ENCODE results near the gene ATXN2L. TPM values are rescaled to one million over a fixed set of nuclear protein-coding genes. Genes with fewer than 3 reads are reported as not detected.
"Not testable (repeated sequence)": the region's sequence is repeated elsewhere in the genome, so short reads cannot be mapped to it uniquely, and the experiment has no call there.

Gene ATXN2L
- total and polyA plus RNA-seq, 2 experiments from 2014 or later, result 81.2 to 116 TPM

DNA sequence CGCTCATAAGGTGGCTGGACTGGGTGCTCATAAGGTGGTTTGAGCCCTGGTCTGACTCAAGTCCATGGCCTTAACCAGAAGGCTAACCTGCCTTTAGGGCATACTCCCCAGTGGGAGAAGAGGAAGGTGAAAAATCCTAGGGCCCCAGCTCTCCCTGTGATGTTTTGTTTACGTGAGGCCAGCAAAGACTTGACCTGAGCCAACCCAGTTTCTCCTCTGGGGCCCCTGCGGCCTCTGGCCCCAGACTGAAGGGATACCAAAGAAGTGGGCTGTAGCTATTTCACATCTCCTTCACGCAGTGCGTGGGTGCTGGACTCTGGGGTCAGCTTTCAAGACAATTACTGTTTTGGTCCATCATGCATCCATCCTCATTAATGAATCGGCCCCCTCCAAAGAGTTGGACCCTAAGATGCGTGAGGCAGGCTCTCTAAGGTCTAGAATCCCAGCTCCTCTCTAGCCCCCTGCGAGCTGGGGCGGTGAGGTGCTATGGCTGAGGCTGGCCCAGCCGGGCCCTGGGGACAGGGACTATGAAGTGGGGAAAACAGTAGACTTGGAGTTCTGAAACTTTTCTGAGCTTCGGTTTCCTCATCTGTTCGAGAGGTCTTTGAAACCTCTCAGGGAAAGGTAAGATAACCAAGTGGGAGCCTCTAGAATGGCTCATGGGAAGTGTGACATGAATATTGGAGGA, 42.3 kb downstream of the ATXN2L start:
- Histone ChIP-seq H3K4me1 (ENCODE audit: low read depth) (no peaks in the 10 kb centered on the region), H3K4me3 (peak overlapping the region; percentile 61), H3K27ac (no peak overlapping the region), H3K9me3 (ENCODE audit: low read depth) (no peaks in the 10 kb centered on the region), H3K27me3 (no peaks in the 10 kb centered on the region), H3K36me3 (peaks cover 29% of the 10 kb centered on the region)
- TF ChIP-seq, protein P1, sequence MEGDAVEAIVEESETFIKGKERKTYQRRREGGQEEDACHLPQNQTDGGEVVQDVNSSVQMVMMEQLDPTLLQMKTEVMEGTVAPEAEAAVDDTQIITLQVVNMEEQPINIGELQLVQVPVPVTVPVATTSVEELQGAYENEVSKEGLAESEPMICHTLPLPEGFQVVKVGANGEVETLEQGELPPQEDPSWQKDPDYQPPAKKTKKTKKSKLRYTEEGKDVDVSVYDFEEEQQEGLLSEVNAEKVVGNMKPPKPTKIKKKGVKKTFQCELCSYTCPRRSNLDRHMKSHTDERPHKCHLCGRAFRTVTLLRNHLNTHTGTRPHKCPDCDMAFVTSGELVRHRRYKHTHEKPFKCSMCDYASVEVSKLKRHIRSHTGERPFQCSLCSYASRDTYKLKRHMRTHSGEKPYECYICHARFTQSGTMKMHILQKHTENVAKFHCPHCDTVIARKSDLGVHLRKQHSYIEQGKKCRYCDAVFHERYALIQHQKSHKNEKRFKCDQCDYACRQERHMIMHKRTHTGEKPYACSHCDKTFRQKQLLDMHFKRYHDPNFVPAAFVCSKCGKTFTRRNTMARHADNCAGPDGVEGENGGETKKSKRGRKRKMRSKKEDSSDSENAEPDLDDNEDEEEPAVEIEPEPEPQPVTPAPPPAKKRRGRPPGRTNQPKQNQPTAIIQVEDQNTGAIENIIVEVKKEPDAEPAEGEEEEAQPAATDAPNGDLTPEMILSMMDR (IDR thresholded peaks at IDR 0.05; ENCODE audit: low read depth, low read length), result no peak
- no peak for DNase-seq (ENCODE audit: low read depth in 1 of 2, low spot score in 1 of 2)

DNA sequence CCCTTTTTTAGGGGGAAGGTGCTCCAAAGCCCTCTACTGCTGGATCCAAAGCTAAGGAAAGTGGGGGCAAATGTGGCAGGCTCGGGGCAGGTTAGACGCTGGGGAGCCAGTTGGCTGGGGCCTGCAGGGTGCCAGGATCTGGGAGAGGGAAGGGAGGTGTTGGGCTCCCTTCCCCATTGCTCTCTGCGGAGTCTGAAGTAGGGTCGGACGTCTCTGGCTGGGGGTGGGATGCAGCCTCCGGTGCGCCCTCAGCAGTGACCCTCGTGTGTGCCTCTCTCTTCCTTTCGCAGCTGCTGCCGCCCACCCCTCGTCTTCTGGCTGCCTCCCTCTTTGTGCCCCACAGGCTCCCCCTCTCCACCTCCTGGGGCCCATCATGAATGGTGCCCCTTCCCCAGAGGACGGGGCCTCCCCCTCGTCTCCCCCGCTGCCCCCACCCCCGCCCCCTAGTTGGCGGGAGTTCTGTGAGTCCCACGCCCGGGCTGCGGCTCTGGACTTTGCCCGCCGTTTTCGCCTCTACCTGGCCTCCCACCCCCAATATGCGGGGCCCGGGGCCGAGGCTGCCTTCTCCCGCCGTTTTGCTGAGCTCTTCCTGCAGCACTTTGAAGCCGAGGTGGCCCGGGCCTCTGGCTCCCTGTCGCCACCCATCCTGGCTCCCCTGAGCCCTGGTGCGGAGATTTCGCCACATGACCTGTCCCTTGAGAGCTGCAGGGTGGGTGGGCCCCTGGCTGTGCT, 43.1 kb downstream of the ATXN2L start:
- TF ChIP-seq, protein P1 (IDR thresholded peaks at IDR 0.05; ENCODE audit: low read depth, low read length), result no peak

DNA sequence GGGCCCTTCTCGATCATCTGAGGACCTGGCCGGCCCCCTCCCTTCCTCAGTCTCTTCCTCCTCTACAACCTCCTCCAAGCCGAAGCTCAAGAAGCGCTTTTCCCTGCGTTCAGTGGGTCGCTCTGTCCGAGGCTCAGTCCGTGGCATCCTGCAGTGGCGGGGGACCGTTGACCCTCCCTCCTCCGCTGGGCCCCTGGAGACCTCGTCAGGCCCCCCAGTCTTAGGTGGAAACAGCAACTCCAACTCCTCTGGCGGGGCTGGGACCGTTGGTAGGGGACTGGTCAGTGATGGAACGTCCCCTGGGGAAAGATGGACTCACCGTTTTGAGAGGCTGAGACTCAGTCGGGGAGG, 43.6 kb downstream of the ATXN2L start:
- Histone ChIP-seq H3K27ac (no peak overlapping the region), H3K4me3 (no peak overlapping the region), H3K4me1 (ENCODE audit: low read depth) (no peaks in the 10 kb centered on the region), H3K27me3 (no peaks in the 10 kb centered on the region), H3K36me3 (peaks cover 32% of the 10 kb centered on the region), H3K9me3 (ENCODE audit: low read depth) (no peaks in the 10 kb centered on the region)
- TF ChIP-seq, protein P1 (IDR thresholded peaks at IDR 0.05; ENCODE audit: low read depth, low read length), result no peak
- DNase-seq (ENCODE audit: low read depth in 1 of 2, low spot score in 1 of 2), result no peak

More for the DNA sequence above, 43.1 kb downstream of the ATXN2L start:
- no peak for DNase-seq (ENCODE audit: low read depth in 1 of 2, low spot score in 1 of 2)
- Histone ChIP-seq H3K27me3 (no peaks in the 10 kb centered on the region), H3K27ac (no peak overlapping the region), H3K9me3 (ENCODE audit: low read depth) (no peaks in the 10 kb centered on the region), H3K4me3 (no peak overlapping the region), H3K36me3 (peaks cover 30% of the 10 kb centered on the region), H3K4me1 (ENCODE audit: low read depth) (no peaks in the 10 kb centered on the region)

DNA sequence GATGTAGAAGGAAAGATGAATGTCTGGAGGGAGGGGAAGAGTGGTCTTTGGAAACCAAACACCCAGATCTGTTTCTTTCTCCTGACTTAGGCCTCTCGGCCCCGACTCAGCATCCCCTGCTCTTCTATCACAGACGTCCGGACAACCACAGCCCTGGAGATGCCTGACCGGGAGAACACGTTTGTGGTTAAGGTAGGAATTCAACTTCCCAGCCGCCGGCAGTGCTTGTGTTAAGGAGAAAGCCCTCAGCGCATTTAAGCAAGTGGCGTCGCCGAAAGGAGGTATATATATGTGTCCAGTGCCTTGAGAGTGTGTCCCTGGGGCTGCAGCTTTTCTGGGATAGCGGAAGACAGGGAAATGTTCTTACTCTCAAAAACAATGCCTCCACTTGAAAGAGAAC, 44.4 kb downstream of the ATXN2L start:
- H3K36me3 ChIP-seq, result peaks cover 33% of the 10 kb centered on the region
- DNase-seq (ENCODE audit: low read depth in 1 of 2, low spot score in 1 of 2), result no peak
- H3K27ac ChIP-seq, result no peak overlapping the region
- TF ChIP-seq, protein P1 (IDR thresholded peaks at IDR 0.05; ENCODE audit: low read depth, low read length), result no peak
- H3K27me3 ChIP-seq, result no peaks in the 10 kb centered on the region
- no peak overlapping the region for H3K4me3 ChIP-seq
- no peaks in the 10 kb centered on the region for H3K4me1 ChIP-seq (ENCODE audit: low read depth)
- no peaks in the 10 kb centered on the region for H3K9me3 ChIP-seq (ENCODE audit: low read depth)

DNA sequence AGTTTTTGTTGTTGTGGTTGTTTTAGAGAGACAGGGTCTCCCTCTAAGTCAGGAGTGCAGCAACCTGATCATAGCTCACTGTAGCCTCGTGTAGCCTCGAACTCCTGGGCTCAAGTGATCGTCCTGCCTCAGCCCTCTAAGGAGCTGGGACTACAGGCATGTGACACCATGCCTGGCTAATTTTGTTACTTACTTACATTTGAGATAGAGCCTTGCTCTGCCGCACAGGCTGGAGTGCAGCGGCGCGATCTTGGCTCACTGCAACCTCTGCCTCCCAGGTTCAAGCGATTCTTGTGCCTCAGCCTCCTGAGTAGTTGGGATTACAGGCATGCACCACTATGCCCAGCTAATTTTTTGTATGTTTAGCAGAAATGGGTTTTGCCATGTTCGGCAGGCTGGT, 44.8 kb downstream of the ATXN2L start:
- not testable (repeated sequence) for H3K4me1 ChIP-seq (ENCODE audit: low read depth); H3K9me3 ChIP-seq (ENCODE audit: low read depth); H3K4me3 ChIP-seq; H3K27ac ChIP-seq; H3K27me3 ChIP-seq; DNase-seq (ENCODE audit: low read depth in 1 of 2, low spot score in 1 of 2)
- H3K36me3 ChIP-seq, result peaks cover 33% of the 10 kb centered on the region

DNA sequence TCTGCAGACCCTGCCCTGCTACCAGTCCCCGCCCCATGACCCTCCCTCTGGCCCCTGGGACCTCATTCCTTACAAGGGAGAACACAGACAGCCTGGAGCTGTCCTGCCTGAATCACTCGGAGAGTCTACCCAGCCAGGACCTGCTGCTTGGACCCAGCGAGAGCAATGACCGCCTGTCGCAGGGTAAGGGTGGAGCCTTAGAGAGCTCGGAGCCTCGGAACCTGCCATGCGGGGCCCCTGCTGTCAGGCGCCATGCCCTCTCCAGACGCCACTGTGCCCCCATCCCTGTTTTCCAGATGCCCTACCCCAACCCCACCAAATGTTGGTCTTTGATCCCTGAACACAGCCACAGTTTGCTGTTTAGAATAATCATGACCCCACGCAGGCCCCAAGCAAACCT, 46.4 kb downstream of the ATXN2L start:
- TF ChIP-seq, protein P1 (IDR thresholded peaks at IDR 0.05; ENCODE audit: low read depth, low read length), result no peak
- Histone ChIP-seq H3K27me3 (no peaks in the 10 kb centered on the region), H3K27ac (no peak overlapping the region), H3K4me1 (ENCODE audit: low read depth) (no peaks in the 10 kb centered on the region), H3K9me3 (ENCODE audit: low read depth) (no peaks in the 10 kb centered on the region), H3K4me3 (no peak overlapping the region), H3K36me3 (peaks cover 33% of the 10 kb centered on the region)
- no peak for DNase-seq (ENCODE audit: low read depth in 1 of 2, low spot score in 1 of 2)

All from cardiac muscle cell (in vitro differentiated cells and primary cell).